Activated T-helper 1 cell treated with Interleukin-2 at 50 U/mL for 16 hours (primary cell): Measurements from ENCODE around the gene KCNJ1.
A peak's percentile ranks its signal among the peaks of the same experiment; 100 is the strongest.

ENCODE experiments used
- DNase-seq: peaks from one replicate; pipeline ENCODE4 v3.0.0-alpha.2; 2020; ENCODE audit warnings: low read depth

KCNJ1 gene

DNA sequence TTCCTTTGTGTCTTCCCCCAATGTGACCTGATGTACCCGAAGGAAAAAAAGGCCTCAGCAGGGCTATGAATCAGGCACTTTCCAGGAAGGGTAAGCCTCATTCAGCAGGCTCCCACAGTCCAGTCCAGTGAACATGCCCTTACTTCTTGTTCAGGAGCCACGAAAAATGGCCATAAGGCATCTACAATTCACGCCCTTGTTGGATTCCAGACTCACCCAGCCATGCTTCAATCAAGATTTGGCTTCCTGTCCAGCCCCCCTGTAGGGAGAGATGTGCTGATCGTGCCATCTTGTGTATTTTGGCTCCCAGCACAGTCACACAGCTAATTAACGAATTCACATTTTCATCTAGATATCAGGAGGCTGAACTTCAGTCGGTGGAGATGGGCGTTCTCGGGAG is 14.1 kb upstream of the KCNJ1 start:
- DNase-seq = no peak

DNA sequence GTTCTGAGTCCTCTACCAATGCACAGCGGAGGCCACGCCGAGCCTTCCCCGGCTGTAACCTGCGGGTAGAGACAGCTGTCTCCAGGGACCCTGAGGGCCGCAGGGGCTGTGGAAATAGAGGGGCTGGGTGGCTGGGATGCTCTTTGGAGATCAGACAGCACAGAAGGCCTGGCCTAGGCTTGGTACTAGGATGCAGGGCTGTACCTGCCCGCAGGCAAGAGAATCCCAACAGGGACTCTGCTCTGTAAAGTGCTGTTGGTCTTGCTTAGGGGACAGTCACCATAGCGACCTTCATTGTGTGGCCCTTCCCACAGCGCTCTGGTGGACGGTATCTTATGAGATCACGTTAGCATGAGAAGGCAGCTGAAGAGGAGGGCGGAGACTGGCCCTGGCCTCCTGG is 12.7 kb upstream of the KCNJ1 start:
- DNase-seq = no peak

DNA sequence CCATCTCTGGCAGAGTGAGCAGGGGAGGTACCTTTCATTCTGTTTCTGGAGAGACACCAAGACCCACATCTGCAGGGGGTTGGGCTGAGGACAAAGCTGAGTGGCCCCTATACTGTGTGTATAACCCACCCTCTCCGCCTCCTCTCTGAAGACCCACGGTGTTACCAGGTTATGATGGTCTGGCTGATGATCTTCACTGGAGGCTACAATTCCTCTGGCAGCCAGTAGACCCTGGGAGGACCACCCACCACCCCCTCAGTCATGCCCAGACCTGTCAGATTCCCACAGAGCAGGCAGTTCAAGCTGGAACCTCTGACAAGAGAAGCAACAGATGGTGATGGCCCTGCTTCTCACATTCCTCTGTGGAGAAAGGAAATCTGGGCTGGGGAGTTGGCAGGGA is 11.4 kb upstream of the KCNJ1 start:
- no peak for DNase-seq

DNA sequence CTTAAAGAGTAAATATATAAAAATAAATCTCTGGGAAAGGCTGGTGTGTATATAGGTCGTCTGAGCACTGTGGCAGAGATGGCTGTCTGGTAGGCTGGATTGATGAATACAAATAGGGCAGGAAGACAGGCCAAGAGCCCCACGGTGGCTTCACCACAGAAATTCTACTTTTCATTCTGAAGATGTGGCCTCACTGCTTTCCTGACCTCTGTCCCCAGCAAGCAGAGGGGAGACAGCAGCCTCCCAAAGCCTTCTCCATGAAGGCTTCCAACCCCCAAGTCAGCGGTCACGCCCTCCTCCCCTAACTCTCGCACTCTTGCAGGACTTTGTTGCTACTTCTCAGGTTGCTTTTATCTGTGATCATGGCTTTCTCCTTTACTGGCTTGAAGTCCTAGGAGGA is 10.6 kb upstream of the KCNJ1 start:
- no peak for DNase-seq

DNA sequence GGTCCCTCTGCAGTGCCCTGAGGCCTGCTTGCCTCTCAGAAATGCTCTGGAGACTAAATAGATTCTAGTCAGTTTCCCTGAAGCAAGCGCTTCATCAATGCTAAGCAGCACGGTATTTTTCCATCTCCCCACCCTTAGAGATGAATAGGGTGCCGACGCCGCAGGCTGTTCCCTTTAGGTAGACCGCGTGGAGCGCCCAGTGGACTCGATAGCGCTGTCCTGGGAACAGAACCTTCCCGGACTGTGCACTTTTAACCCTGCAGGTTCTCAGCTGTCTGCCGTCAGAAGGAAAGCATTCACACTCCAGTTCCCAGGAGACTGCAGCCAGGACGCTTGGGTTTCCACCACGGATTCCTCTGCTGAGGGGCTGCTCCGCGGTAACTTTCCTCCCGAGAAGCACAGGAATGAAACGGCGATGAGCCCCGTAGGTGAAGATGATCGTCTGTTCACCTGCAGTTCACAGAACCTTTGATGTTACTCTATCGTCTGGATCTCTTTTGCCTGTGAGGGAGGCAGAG is 9.1 kb upstream of the KCNJ1 start:
- no peak for DNase-seq

DNA sequence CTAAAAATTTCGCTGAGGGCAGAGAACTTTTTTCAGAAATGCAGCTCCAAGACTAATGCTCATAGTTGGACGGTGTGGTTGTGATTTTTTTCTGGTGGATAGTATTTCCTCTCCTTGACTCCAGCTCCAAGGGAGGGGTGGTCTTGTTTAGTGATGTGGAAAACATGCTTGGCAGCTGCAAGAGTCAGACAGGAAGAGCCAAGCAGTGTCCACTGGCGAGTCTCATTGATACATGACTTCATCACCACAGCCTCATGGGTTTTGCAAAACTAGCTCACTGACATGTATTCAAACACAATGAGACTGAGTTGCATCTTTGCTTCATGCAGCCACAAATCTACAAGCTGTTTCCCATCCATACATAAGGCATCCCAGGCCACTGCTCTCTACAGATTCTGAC is 7.3 kb upstream of the KCNJ1 start:
- no peak for DNase-seq

DNA sequence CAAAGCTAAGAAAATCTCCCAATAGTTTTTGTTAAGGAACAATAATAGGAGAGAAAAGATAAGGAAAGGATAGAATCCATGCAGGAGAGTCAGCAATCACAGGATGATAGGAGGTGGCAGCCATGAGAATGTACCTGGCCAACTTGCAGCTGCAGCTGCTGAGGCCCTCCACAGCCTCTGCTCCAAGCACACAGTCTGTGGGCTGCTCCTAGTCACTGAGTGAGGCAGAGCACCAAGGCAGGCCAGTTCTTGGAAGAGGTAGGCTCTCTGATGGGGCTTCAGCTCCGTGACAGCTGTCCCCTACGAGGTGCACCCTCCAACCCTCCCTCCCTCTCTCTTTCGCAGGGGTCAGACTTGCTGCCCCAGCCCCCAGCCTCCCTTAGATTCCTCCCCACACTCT is 5.5 kb upstream of the KCNJ1 start:
- DNase-seq = no peak

DNA sequence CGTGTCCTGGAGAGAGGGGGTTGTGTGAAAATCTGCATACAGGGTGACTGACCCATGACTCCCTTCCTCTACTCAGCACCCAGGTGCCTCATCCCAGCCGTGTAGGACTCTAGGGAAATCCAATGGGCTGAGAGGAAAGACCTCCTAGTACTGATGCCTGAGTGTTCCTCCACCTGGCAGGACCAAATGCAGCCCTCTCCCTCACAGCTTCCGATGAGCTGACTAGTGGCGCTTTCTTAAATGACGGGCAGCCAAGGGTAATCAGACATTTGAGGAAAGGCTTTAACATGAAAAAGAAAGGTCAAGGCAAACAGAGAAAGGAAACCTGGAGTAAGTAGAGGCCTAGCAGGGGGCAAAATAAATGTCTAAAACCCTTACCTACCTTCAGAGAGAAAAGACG is 5.0 kb upstream of the KCNJ1 start:
- no peak for DNase-seq

DNA sequence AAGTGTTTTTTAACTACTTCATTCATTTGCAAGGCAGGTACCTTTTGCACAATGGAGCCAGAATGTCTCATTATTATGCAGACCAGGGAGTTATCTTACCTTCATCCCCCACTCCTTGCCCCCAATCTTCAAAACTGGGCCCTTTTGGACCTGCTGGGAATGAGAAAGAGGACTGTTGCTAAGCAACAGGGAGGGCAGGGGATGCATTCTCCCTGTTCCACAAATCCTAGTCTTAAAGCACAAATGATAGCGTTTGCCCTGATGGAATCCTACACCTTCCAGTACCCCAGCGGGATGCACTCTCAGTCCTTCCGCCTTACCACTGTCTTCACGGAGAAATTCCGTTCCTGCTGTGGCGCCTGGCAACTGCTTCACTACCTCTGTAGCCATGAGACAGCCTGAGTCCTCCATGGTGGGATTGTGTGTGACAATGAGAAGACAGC is 4.1 kb upstream of the KCNJ1 start:
- no peak for DNase-seq

DNA sequence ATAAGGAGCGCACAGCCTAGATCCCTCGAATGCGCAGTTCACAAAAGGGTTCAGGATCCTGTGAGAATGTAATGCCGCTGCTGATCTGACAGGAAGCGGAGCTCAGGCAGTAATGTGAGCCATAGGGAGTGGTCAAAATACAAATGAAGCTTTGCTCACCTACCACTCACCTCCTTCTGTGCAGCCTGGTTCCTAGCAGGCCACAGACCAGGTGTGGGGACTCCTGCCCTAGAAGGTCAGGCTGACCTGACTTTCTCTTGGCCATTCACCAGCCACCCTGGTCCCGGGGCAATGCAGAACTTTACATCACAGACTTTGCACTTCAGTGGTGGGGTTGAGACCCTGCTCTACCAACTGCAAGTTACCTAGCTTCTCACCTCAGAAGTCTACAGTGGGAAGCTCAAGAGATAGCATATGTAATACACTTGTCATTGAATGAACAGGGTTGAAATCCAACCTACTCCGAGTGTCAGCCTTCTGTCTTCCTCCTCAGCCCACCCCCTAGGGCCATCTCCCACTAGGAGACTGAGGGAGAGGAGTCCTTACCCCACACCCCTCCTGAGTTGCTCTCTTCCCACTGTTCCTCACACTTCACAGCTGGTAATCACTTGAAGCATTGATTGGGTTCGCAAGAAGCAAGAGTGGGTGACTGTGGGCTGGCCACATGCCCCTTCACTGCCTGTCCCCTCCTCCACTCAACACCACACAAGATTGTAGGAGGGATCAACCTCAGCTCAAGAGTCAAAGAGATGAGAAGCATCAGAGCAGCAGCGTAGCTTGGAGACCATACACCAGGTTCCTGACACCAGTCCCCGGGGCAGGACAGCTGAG is 2.0 kb upstream of the KCNJ1 start:
- DNase-seq = no peak

DNA sequence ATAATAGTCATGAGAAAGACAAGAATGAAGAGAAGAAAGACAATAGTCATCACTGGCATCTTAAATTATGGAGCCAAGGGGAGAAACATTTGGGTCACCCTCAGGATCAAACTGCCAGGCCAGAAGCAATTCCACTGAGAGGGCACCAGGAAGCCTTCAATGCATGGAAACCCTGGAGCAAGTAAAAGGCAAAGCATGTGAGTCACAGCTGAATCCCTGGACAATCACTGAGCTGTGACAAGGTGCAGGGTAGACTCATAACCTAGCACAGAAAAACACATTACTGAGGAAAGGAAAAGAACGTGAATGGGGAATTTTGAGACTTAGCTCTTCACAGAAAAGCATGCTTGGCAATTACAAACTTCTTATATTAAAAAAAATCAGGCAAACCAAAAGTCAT is 1.6 kb downstream of the KCNJ1 start:
- no peak for DNase-seq

DNA sequence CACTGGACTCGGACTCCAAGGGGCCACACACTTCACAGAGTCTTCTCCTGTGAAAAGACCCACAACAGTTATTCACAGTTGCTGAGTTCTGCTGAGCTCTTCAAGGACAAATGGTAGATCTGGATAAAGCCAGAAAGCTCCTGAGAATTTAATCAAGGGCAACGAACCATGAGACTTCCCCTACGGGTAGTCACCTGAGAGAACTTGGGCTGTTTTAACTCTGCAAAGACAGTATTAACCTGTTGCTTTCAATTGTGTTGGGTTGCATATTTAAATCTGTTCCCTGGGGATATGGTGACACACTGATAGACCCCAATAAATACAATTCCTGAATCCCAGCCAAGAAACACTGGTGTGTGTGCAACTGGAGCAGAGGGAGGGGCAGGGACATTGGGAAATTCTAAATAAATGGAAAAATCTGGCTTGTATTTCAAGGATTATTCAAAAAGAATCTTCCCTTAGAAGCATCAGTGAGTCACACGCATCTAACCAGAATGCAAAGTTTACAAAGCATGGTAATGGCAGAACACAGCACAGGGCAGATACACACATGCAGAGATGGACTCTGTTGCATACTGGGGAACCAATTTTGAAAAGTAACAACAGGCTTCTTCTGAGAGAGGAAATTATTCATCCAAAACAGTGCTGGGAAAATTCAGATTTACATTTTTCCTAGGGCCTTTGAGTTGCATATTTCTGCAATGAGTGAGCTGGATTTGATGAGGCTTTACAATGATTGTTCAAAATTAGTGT is 4.0 kb downstream of the KCNJ1 start:
- no peak for DNase-seq

DNA sequence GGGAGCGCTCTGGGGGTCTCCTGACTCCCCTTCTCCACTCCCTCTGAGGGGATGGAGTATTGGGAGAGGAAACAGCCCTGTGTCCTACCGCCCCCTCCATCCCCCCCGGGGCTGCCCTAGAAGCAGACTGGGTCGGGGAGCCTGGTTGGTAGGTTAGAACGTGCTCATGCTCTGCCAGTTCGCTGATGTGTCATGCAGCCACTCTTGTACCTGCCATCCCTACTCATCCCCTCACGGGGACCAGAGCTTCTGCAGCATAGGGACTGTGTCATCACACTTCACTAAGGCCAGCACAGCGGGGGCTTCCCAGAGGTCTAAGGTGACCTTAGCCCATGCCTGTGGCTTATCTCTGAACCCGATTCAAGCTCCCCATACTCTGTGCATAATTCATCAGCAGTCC is 4.7 kb downstream of the KCNJ1 start:
- DNase-seq = no peak

DNA sequence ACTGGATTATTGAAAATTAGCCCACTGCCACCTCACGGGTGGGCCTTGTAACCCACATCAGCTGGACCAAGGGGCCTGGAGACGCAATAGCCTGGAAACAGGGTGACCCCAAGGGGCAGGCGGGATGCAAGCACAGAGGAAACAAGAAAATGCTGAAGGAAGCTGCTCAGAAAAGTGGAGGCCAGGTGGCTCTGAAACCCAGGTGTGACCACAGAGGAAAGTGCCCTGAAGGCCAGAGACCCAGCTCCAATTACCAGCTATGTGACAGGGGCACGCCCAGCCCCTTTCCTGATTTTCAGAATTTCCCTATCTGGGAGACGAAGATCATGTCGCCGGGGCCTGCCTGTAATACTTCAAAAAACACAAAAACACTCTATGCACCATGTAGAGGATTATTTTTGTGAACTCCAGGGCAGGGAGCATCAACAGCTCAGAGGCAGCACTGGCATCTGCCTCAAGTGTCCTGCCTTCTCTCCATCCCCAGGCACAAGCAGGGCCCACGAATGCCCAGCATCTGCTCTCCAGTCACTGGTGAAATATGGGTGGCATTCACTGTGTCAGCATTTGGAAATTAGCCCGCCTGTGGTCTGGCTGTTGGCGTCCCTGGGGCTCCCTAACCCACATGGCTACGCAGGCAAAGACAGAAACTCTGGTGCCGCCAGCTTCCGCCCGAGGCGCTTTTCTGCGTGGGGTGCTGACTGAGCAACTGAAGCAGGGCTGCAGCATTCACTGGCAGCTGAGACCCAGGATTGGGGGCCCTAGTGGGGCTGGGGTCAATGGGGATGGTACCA is 6.3 kb downstream of the KCNJ1 start:
- DNase-seq = no peak

DNA sequence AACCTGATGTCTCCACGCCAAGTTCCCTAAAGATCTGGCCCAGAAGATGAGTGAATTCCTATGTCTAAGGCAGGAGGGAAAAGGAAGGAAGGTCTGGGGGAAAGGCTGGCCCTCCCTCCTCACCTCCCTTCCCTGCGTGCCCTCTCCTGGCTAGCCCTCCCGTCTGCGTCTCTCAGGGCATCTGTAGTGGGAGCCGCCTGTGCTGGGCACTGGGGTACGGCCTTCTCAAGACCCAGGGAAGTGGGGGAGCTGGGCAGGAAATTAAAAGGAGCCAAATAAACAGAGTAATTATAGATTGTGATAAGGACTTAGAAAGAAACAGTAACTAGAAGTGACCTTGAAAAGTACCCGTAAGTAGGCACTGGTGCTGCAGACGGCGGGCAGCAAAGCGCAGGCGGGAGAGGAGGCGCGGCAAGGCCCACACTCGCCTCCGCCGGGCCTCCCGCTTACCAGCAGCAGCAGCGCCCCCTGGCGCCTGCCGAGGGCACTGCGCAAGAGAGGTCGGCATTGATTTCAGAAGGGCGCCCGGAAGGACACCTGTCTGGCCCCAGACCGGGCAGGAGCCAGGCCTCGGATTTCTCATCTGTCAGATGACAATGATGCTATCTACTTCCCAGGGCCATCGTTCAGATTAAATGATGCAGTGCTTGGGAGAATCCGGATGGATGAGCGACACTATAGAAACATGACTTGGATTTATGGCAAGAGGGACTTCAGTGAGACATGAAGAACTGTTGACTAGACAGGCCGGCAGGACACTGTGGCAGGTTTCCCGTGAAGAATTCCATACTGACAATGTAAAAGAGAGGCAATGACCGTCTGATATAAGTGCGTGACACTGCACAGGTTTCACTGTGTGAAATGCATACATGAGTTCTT is 7.3 kb downstream of the KCNJ1 start:
- DNase-seq = peak; percentile 62

DNA sequence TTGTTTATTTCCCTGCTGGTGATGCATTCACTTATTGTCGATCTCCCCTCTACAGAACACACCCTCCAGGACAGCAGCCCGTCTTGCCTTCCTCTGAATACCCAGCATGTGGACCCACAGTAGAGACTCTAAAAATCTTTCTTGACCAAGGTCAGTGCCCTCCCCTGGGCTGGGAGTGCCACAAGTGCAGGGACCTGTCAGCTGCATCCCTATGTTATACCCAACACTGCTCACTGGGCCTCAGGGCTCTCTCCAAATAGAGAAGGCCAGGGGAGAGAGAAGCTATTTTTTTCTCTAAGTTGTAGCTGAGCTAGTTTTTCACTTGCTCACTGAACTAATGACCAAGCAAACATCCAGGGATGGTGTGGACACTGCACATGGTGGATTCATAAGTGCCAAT is 9.8 kb downstream of the KCNJ1 start:
- DNase-seq = no peak

DNA sequence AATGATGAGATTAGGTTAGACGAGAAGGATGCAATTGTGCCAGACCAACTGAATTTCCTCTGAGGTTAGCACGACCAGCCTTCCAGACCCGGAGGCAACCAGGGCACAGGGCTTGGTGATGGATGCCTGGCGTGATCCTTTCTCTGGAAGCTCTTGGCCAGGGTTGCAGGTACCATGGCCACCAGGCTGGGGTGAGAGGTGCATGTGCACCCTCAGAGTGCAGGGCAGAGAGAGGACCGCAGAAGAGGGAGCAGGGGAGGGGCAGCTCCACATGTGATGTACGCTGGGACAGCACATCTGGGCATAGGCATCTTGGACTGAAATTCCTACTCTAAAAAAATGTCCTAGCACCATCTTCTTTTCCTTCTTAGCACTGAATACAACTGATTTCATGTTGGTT is 10.9 kb downstream of the KCNJ1 start:
- no peak for DNase-seq

DNA sequence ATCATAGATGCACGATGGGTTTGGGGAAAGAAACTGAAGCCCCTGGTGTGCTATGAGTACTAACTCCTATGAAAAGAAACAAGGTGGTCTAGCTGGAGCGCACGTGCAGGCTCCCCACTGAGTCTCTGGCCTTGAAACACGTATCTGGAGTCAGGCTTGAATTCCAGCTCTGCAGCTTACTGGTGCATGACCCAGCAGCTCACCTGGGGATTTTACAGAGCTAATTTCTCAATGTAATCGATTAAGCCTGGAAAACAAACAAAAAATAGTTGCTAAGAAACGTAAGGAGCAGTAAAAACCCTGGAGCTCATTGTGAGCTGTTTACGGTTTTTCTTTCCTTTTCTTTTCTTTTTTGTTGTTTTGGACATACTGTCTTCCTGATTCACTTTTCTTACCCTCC is 12.3 kb downstream of the KCNJ1 start:
- no peak for DNase-seq

DNA sequence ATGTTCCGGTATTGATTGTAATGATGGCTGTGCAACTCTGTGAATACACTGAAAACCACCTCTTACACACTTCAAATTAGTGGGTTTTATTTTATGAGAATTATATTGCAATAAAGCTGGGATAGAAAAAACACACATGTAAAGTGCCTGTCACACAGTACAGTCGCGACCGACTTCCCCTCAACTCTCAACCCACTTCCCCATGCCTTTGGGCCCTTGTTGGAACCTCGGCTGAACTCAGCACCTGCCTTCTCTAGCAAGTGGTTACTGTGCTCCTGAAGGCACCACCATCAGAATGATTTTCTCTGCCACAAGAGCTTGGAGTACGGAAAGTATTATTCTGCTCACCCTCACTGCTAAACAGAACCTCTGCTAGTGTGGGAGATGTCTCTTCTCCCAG is 13.5 kb downstream of the KCNJ1 start:
- no peak for DNase-seq

DNA sequence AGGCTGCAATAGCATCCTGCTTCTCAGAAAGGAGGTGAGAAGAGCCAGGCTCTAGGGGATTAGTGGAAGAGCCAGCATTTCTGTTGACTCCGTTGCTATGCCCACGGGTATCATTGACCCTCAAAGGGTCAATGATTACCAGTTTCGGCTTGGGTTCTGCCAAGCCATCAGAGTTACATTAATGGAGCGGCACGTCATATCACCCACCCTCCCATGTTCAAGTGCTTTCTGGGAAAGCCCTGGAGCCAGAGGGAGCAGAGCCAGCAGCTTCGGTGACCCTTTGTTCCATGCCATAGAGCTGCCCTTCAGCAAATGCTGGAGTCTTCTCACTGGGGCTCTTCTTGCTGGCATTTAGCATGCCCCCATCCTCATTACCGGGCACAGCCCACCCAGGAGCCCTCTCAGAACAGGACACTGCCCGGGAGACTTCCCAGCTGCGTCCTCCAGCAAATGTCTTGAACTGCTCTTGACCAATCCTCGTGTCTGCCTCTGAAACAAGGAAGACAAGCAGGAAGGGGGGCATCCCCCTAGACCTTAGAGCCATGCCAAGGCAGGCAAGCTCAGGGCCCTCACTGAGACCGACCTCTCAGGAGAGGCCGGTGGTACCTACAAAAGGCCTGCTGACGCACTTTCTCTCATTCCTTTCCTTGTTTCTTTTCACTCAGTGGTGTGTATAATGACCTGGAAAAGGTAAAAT is 14.6 kb downstream of the KCNJ1 start:
- DNase-seq = no peak
